IPS-11a (cell line): ENCODE data around the gene SPDYE4.
"Not testable (repeated sequence)": the region's sequence is repeated elsewhere in the genome, so short reads cannot be mapped to it uniquely, and the experiment has no call there.

ENCODE experiments used
- H3K4me3 ChIP-seq: one replicate; pipeline ENCODE4 v1.5.1; 2013; ENCODE audit warnings: low read depth, low read length, control low read depth

SPDYE4 gene, protein sequence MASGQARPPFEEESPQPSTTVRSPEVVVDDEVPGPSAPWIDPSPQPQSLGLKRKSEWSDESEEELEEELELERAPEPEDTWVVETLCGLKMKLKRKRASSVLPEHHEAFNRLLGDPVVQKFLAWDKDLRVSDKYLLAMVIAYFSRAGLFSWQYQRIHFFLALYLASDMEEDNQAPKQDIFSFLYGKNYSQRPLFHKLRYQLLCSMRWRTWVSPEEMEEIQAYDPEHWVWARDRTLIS

DNA sequence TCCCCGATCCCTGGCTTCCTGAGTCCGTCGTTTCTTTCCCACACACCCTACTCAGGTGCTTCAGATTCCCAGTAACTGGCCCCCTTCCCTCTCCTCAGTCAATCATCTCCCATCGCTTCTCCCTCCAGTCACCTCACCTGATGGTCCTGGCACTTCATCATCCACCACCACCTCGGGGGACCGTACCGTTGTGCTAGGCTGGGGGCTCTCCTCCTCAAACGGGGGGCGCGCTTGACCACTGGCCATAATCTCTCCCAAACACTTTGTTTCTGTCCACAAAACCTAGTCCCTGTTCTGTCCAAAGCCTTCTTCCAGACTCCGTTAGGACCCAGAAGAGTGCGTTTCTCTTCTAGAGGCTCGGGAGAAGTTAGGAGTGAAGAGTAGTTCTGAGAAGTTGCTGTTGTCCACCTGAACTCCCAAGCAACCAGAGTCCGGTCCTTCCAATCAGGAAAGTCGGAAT lies at the start of gene SPDYE4:
Gene SPDYE4, minus strand, starts transcription at position 410 of the 460 bp plus-strand sequence. Its CDS starts 164 bp downstream, at position 246.
- H3K4me3 ChIP-seq, result no peak within 1 kb of the TSS

DNA sequence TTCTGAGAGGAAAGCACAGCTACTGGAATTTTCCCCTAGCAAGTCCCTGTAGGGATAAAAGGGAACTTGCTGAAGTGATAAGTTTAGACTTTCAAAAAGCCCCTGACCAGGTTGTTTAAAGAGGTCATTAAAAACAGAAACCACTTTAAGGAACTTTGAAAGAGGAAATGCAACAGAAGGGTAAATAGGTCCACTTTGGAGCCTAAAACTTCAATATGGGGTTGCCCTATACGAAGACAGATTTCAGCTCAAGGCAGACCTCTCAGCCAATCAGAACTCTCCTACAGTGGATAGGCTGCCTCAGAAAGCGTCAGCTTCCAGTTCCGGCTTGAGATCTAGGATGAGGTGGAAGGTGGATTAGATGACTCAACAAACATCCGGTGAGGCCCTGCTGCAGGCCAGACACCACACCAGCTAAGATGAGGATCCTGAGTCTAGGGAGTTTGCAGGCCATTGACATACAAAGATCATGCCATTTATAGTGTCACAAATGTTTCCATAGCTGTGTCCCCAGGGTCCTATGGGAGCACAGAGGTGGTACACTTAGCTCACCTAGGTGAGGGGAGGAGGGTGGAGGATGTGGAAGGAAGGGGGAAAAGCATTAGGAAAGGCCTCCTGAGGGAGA lies 48.7 kb upstream of the SPDYE4 start:
- H3K4me3 ChIP-seq, result no peak overlapping the region

DNA sequence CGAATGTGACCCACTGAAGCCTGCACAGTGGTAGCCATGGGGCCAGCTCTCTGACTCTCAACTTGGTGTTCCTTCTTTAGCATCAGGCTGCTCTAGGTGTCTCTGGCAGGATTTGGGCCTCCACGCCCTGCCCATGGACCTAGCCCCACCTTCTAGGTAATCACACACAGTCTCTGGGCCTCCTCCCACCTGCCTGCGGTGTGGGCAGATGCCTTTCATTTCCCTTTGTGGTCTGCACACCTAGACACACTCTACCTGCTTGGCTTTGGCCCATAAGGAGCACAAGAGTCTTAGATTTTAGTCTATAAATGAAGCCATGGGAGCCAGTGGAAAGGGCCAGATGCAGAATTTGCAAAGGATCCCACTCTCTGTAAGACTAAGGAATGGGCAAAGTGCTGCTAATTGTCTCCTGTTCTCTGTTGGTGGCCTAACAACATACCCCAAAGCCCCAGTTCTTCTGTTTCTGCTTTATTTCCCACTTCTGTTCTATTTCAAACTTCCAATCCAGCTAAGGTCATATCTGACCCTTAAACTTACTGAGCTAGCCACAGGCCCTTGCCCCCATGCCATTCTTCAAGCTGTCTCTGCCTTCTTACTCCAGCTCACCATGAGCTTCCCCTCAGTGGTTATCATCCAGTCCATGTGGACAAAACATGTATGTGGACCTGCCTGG lies 48.0 kb upstream of the SPDYE4 start:
- no peak overlapping the region for H3K4me3 ChIP-seq

DNA sequence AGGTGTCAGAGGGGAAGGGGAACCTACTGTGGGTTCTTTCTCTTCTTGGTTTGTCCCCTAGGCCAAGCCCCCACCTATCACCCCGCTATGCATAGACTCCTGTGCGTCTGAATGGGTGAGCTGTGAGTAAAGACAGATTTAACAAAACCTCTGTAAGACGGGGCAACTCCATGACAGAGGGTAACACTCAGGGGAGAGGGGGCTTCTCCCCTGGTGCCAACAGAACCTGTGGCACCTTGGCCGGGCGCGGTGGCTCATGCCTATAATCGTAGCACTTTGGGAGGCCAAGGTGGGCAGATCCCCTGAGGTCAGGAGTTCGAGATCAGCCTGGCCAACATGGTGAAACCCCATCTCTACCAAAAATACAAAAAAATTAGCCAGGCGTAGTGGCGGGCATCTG lies 47.0 kb upstream of the SPDYE4 start:
- not testable (repeated sequence) for H3K4me3 ChIP-seq

DNA sequence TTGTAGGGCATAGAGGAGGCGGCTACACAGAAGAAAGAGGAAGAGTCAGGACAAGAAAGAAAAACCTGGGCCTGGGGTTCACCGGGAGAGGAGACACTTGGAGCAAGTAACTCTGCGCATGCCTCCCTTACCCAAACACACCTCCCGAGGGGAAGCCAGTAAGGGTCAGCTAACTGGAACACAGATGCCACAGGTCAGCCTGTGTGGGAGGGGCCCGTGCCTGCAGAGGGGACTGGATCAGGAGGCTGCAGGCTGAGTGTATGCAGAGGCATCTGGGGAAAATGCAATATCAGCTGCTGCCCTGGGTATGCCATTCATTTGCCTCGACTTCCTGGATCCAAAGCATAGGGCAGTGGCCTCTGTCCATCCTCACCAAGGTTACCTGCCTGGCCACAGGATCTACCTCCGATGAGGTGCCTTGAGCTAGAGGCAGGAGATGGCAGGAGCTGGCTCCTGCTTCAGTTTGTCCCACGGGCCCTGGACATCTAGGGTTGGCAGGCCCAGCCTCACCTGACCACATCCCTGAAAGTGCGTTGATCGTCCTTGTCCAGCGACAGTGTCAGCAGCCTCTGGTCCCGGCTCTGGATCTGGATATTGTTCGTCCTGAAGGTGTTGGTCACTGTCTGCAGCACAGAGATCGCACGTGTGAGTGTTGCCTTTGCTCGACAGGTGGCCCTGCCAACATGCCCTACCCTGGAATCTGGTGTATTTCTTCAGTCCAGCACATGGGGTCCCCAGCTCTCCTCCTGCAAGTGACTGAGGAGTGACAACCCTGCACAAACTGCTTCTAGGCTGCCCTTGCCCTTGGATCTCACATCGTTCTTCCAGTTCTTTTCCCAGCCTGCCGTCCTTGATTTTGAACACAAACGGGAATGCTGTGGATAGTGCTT lies 45.4 kb upstream of the SPDYE4 start:
- no peak overlapping the region for H3K4me3 ChIP-seq

DNA sequence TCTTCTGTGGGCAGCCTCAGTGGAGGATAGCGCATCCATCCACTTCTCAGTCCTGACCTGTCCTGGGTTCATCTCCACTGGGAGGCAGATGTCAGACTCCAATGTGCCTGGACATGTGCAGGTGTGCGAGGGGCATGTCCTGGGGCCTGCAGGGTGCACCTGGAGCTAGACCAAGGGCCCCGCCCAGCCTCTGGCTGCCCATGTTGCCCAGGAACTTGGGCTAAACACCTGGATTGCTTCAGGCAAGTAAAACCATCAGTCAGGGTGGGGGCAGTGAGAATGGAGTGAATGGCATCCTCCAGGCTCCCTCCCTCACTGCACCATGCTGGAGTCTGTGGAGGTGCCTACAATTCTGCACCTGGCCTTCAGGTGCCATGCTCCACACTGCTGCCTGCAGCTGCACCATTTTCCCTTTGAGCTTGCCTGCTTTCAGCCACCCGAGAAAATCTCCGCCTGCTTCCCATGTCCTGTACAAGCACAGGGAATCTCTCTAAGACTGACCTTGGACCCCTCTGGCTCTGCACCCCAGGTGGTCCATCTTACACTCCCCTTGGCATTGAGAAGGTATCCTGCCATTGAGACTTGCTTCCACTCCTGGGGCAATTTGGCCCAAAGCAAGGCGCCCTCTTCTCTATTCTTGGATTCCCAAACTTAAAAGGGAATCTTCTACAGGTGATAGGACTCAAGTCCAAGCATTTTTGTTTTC lies 42.9 kb upstream of the SPDYE4 start:
- no peak overlapping the region for H3K4me3 ChIP-seq

DNA sequence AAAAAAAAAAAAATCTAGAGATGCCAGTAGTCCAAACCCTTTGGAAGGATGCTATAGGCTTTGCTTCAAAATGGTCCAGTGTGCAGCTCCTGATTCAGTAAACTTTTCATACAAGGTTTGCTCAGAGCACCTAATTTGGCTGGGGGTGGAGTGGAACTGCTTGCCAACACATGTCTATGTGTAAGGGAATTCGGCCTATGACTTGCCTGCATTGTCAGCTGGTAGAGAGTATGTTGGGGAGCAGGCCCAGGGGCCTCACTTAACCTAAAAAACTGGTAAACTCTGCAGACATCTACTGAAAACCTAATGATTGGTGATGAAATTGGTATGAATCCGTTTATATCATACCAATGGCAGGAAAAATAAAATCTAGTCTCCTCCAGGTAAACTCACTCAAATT lies 42.3 kb upstream of the SPDYE4 start:
- H3K4me3 ChIP-seq, result no peak overlapping the region

DNA sequence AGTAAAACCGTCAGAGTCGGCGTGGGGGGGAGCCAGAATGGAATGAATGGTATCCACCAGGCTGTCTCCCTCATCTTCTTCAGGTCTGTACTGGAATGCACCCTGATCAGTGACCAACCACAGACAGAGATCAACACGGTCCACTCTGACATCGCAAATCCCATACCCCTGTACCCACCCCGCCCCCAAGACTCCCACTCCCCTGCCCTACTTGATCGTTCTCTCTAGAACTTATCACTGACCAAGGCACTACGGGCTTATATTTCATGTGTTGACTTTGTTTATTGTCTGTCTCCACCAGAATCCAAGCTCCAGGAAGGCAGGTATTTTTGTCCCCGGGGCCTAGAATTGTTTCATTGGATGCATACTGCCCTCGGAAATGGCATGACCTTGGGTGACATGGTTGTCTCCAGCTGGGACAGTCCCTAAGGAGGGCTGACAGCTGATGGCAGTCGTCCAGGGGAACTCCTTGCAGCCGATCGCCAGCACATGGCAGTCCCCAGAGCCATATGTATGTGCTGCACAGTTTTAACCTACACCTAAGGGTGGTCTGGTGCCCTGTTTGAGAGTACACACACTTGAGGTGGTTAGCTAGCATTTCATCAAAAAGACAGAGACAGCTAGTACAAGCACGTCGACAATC lies 41.3 kb upstream of the SPDYE4 start:
- H3K4me3 ChIP-seq, result peak overlapping the region; percentile 17

DNA sequence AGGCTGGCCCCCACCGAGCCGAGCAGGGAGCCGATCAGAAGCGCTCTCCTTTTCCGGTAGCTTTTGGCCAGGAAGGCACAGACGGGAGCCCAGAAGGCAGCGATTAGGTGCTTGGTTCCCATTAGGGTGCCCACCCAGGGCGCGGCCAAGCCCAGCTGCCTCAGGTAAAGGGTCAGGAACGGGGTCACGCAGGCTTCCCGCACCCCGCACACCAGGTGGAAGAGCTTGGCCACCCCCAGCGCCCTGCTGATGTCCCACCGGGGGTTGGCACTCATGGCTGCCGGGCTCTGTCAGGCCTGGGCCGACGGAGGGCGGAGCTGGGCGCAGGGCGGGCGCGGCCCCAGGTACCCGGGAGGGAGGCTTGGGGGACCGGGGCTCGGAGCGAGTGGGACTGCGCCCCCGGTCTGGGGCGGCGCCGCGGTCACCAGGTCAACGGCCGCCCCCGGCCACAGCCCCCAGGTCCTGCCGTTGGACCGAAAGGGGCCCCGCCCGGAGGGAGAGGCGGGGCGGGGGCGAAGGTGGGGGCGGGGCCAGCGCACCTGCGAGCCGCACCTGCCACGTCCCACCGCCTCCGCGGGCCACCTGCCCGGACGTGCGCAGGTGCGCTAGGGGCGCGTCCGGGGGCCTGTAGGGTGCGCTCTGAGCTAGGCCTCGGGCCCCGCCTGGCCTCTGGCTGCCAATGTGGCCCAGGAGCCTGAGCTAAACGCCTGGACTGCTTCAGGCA lies 40.7 kb upstream of the SPDYE4 start, which contains the start of gene MFSD6L:
Gene MFSD6L, minus strand, starts transcription at position 520 of the 724 bp plus-strand sequence. Its CDS starts 245 bp downstream, at position 275.
- peak within 1 kb of the TSS; percentile 58 for H3K4me3 ChIP-seq

DNA sequence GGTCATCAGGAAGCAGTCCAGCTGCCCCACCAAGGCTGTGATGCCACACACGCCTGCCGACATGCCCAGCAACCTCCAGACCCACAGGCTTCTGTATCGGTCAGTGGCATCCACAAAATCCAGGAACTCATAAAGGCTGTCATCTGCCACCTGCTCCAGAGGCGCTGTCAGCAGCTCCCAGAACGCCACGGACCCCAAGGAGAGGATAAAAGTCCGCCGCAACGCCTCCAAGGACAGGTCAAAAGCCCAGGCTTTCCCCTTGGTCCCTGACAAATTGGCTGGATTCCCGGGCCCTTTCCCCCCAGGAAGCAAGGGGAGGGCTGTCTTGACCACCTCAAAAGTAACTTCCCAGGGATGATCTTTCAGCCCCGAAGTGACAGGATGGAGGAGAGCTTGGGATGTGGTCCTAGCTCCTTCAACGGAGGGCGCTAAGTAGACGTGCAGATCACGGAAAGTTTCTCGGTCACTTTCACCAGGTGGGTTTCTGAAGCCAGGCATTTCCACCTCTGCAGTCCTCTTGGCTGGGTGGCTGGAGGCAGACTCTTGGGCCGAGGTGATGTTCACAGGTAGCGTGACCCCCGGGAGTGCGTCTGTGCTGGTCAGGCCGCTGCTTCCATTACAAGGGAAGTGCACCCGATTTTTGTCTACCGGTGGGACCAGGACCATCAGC lies 40.0 kb upstream of the SPDYE4 start:
- H3K4me3 ChIP-seq, result peak overlapping the region; percentile 58

DNA sequence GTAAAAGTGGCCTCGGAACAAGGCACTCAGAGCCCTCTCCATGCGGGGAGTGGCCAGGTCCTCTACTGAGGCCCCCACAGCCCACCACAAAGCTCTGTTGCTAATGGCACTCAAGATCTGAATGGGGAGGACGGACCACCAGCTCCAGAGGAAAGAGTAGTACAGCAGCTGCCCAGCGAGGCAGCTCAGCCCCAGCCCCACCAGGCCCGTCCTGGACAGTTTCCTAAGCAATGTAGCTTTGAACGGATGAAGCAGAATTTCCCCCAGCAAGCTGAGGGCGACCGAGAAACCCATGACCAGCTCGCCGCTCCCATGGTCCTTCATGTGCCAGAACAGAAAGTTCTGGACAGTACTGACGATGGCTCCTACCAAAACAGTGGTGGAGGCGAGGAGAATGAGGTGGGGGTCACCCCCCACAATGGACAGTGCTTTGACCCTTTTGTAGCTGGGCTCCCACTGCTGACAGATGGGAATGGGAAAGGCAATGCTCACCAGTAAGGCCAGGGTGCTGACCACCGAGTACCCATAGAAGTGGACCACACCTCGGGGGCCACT lies 39.4 kb upstream of the SPDYE4 start:
- H3K4me3 ChIP-seq, result no peak overlapping the region

DNA sequence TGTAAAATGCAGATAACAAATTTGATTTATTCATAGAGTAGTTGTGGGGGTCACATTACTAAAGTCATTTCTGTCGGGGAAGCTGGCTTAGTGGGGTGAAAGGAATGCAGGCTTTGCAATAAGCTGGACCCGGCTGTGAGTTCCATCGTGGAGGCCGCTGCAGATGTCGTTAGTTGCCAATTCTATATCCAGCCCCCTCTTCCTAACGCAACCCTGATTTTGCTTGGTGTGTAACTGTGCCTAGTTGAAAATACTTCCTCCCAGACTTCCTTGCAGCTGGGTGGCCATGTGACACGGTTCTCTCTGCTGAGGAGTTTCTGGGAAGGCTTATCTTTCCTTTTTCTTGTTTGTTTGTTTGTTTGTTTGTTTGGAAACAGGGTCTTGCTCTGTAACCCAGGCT lies 36.3 kb upstream of the SPDYE4 start:
- H3K4me3 ChIP-seq, result no peak overlapping the region

DNA sequence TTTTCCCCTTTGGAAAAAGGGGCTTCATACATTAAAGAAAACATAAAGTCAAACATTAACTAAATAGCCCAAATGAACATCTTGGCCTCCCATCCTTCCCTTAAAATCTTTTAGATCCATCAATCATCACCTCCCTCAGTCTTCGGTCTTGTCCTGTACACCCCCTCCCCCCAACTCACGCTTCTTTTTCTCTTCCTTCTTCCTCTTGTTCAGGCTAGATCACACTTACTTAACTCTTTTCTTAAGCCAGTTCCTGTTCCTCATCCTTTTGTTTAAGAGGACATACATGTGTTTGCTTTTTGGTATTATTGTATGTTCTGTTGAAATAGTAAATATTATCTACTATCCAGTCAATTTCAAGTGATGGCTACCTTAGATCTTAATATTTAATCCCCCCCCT lies 35.3 kb upstream of the SPDYE4 start:
- no peak overlapping the region for H3K4me3 ChIP-seq

DNA sequence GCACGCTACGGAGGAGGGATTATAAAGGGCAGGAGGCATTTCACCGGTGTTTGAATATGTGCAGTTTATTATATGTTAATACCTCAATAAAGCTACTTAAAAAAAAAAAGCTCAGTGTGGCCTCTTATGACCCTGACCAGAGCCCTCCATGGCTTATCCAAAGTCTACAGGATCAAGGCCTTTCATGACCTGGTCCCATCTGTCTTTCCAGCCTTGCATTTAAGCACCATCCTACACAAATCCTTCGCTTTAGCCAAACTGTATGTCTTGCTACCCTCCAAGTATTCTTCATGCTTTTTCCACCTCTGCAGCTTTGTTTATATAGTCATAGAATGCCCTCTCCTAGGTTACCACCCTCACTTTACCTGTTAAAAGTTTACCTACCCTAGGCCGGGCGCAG lies 34.3 kb upstream of the SPDYE4 start:
- H3K4me3 ChIP-seq, result no peak overlapping the region

DNA sequence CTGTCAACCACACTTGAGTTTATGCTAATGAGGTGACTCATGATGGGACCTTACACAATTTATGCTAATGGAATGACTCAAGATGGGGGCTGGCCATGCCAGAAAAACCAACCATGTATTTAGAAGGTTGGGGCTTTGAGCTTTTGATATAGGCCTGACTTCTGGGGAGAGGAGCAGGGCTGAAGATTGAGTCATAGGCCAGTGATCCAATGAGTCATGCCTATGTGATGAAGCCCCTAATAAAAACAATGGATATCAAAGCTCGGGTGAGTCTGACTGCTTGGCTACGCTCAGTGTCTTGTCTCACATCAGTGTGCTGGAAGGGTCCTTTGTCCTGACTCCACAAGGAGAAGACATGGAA lies 33.5 kb upstream of the SPDYE4 start:
- H3K4me3 ChIP-seq, result no peak overlapping the region

DNA sequence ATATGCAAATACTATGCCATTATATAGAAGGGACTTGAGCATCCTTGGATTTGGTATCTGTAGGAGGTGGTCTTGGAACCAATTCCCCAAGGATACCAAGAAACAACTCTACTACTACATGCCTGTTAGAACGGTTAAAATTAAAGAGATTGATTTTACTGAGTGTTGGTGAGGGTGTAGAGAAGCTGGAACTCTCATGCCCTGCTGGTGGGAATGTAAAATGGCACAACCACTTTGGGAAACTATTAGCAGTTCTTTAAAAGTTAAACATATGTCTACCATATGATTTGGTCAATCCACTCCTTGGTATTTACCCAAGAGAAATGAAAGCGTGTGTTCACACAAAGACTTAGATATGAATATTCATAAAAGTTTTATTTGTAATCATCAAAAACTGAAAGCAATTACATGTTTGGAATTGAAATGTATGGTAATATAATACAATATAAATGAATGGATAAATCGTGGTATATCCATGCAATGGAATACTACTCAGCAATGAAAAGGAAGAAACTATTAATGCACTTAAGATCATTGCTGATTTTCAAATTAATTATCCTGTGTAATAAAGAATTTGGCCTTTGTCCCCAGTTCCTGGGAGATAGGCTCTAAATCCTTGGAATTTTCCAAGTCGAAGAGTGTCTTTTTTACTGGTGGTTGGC lies 33.0 kb upstream of the SPDYE4 start:
- no peak overlapping the region for H3K4me3 ChIP-seq

DNA sequence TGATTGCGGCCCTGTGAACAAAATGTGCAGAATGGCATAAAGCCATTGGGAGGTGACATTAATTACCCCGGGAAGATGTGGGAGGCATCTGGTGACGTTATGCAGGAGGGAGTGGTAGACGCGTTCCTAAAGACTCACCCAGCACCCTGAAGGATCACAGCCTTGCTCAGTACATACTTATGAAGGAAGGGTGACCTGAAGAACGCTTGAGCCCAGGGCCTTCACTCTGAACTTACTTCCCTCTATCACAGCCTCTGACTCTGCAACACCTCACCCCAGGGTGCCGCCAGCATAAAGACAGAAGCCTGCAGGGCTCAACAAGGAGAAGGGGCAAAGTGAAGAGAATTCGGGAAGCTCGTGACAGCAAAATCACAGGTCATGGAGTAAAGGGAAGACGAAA lies 31.4 kb upstream of the SPDYE4 start:
- H3K4me3 ChIP-seq, result no peak overlapping the region

DNA sequence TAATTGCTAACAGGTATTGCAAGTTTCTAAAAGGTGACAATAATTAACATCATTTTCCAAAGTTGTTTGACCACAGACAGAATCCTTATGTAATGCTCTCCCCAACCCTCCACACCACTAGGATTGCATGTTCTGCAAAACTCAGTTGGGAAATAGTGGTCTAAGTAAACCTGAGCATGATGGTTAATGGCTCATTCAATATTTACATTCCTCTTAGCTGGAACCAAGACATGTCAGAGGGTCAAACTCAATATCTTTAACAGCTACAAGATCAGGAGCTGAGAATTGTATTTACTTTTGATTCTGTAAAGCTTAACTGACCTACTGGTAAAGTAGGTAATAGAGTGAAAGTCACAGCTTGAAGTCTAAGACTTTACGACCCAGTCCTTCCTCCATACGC lies 30.7 kb upstream of the SPDYE4 start:
- no peak overlapping the region for H3K4me3 ChIP-seq
